SK-N-SH treated with all-trans-retinoic acid at 6 μM for 48 hours (cell line): Measurements from ENCODE around the gene LRP8.

Experiments used
- ESRRG ChIP-seq: fragments of 250-450 bp; sonication (Bioruptor Pico); IDR thresholded peaks from 2 replicates; pipeline ENCODE4 v1.6.1; 2021; ENCODE audit warnings: mild to moderate bottlenecking
- PPARA ChIP-seq: fragments of 250-450 bp; sonication (Bioruptor Pico); IDR thresholded peaks from 2 replicates; pipeline ENCODE4 v1.5.0; 2020; ENCODE audit warnings: mild to moderate bottlenecking, borderline replicate concordance
- RARB ChIP-seq: fragments of 250-450 bp; sonication (Bioruptor Pico); IDR thresholded peaks from 2 replicates; pipeline ENCODE4 v1.8.0; 2021; ENCODE audit warnings: mild to moderate bottlenecking, moderate library complexity
- ZNF8 ChIP-seq: fragments of 450-650 bp; formaldehyde crosslinking; IDR thresholded peaks from 2 replicates; pipeline ENCODE4 v1.5.0; 2020; ENCODE audit warnings: mild to moderate bottlenecking, moderate library complexity
- TF ChIP-seq, protein P1 (sequence below): fragments of 250-450 bp; sonication (Bioruptor Pico); IDR thresholded peaks from 2 replicates; pipeline ENCODE4 v1.5.1; 2021; ENCODE audit warnings: mild to moderate bottlenecking, moderate library complexity

DNA sequence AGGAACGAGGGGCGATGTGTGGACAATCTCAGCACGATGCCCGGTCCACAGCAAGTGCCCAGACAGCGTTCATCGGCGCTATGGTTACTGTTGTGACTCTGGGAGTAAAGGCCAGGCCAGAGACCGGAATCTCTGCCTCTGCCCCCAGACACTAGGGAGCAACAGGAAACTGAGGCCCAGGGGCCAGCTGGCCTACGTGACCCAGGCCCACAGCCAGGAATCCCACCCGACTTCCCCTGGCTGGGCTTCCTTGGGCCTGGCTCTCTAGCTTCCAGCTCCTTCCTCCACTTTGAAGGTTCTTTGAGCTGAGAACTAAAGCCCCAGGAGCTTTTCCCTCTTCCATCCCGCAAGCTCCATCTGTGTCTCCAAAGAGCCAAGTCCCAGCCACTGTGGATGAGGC is 4.6 kb downstream of the LRP8 start:
- TF ChIP-seq, protein P1, sequence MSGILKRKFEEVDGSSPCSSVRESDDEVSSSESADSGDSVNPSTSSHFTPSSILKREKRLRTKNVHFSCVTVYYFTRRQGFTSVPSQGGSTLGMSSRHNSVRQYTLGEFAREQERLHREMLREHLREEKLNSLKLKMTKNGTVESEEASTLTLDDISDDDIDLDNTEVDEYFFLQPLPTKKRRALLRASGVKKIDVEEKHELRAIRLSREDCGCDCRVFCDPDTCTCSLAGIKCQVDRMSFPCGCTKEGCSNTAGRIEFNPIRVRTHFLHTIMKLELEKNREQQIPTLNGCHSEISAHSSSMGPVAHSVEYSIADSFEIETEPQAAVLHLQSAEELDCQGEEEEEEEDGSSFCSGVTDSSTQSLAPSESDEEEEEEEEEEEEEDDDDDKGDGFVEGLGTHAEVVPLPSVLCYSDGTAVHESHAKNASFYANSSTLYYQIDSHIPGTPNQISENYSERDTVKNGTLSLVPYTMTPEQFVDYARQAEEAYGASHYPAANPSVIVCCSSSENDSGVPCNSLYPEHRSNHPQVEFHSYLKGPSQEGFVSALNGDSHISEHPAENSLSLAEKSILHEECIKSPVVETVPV (CRISPR knock-in tag) = no peak
- TF ChIP-seq ZNF8 (CRISPR knock-in tag) = no peak
- TF ChIP-seq RARB = no peak
- TF ChIP-seq ESRRG = no peak
- no peak for TF ChIP-seq PPARA (CRISPR knock-in tag)
